Measurements from ENCODE around the gene MDH1B.

Gene MDH1B

DNA sequence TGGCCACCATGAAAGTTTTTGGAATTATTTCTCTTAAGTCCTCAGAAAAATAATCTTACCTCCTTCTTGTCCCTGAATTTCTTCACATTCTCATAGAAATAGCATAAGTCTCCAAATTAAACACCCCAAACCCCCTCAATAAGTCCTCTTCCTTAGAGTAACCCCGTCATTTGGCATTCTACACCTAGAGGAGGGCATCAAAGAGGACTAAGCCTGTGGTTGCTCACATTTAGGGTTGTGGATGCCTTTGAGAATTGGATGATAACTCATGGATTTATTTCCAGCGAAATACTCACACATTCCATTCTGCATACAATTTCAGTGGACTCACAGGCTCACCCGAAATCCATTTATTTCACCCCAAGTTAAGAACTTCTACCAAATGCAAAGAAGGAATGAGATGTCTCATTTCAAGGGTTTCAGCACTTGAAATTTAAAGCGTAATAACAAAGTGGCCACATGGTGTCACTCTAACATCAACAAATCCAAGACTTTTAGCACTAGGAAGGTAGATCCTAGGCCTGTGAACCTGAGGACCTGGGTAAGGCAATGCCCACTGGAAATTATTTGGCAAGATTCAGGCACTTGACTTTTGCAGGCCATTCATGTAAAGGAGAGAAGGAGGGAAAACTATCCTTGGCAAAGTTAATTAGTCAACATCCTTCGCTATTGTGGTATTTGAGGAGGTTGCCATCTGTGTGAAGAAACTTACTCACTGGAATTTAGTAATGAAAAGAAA, 71.6 kb downstream of the MDH1B start:
- DNase-seq = no peak

DNA sequence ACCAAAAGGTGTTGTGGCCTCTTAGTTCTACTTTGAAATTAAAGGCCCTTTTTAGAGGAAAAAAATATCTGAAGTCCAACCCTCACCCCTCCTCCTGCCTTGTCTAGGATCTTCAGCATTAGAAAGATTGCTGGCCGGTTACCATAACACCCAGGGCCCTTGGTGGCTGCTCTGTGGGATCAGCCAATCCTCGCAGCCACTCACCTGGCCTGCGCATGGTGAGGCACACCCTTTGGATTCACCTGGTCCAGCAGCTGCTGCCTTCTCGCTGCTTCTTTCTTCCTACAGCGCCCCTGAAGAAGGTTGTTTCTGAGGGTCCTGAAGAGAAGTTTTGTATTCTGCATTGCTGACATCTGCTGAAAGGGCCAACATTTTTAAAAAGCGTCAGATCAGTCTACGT, 72.2 kb downstream of the MDH1B start:
- no peak for DNase-seq

GRCh38 chr2:206688990-206689389, 76.1 kb downstream of the MDH1B start:
- DNase-seq = no peak

DNA sequence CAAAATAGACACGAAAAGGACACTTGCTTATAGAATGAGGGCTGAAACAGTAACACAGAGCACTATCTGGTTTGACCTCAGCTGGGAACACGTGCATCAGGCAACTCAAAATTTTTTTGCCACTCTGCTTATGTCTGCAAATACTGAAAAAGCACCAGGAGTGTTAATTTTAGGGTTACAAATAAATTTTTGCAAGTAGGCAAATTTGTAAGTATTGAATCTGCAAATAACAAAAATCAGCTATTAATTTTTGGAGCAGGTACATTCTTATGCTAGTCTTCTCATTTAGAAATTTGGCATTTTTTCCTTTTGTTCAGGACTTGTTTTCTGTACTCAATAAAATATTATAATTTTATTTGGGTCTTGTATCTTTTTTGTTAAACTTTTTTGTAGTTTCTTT, 76.7 kb downstream of the MDH1B start:
- no peak for DNase-seq
